Smooth muscle cell (in vitro differentiated cells): ENCODE measurements around the gene SLC35F3. TPM values are rescaled to one million over a fixed set of nuclear protein-coding genes. Genes with fewer than 3 reads are reported as not detected.

Source experiments
- DNase-seq: peaks from one replicate; lab custom pipeline; 2025; ENCODE audit not compliant: unreplicated experiment; lab: John Stamatoyannopoulos, UW
- H2AFZ ChIP-seq: fragments of 200-600 bp; sonication (generic); 2 replicates; pipeline ENCODE4 v1.6.0; 2016; ENCODE audit warnings: antibody characterized with exemption, low read depth, mild to moderate bottlenecking
- H3F3A ChIP-seq: fragments of 200-600 bp; sonication (generic); 2 replicates; pipeline ENCODE4 v1.6.0; 2017; ENCODE audit warnings: antibody characterized with exemption, low read depth
- H3K27ac ChIP-seq: fragments of 200-600 bp; sonication (generic); 2 replicates; pipeline ENCODE4 v1.5.1; 2016; ENCODE audit warnings: low read depth, mild to moderate bottlenecking
- H3K27me3 ChIP-seq: fragments of 200-600 bp; sonication (generic); 2 replicates; pipeline ENCODE4 v1.6.1; 2016; ENCODE audit warnings: low read depth, mild to moderate bottlenecking
- H3K36me3 ChIP-seq: fragments of 200-600 bp; sonication (generic); 2 replicates; pipeline ENCODE4 v1.5.1; 2016; ENCODE audit warnings: low read depth
- H3K4me1 ChIP-seq: fragments of 200-600 bp; sonication (generic); 2 replicates; pipeline ENCODE4 v1.5.1; 2016; ENCODE audit warnings: low read depth
- H3K4me2 ChIP-seq: fragments of 200-600 bp; sonication (generic); 2 replicates; pipeline ENCODE4 v1.6.0; 2016; ENCODE audit warnings: mild to moderate bottlenecking
- H3K4me3 ChIP-seq: fragments of 200-600 bp; sonication (generic); 2 replicates; pipeline ENCODE4 v1.5.1; 2016; ENCODE audit warnings: mild to moderate bottlenecking
- H3K79me2 ChIP-seq: fragments of 200-600 bp; sonication (generic); 2 replicates; pipeline ENCODE4 v1.6.0; 2016; ENCODE audit warnings: low read depth, mild to moderate bottlenecking
- H3K9ac ChIP-seq: fragments of 200-600 bp; sonication (generic); 2 replicates; pipeline ENCODE4 v1.6.0; 2016; ENCODE audit warnings: low read depth
- H3K9me3 ChIP-seq: fragments of 200-600 bp; sonication (generic); replicated peaks from 2 replicates; pipeline ENCODE4 v1.5.1; 2016; ENCODE audit warnings: low read depth
- H4K20me1 ChIP-seq: fragments of 200-600 bp; sonication (generic); 2 replicates; pipeline ENCODE4 v1.6.0; 2016; ENCODE audit warnings: low read depth
- WGBS: methylation state at CpG from one replicate; pipeline ENCODE4 v1.1.7; 2016; ENCODE audit warnings: low lambda C conversion rate; 5-methylcytosine and 5-hydroxymethylcytosine counted together
- polyA plus RNA-seq: library from polyadenylated mRNA; unstranded; fragments of >200 nt; fragmentation: Nextera tagmentation; extraction: Ambion mirVana; gene quantifications from 2 replicates; pipeline ENCODE4 v1.2.1, GENCODE V29; 2016
- total RNA-seq: library from RNA; depleted of rRNA; stranded (reverse); fragments of >200 nt; gene quantifications from 2 replicates; pipeline ENCODE4 v1.2.3, GENCODE V29; 2014
- TF ChIP-seq, protein P1 (sequence below): fragments of 200-600 bp; sonication (generic); IDR thresholded peaks from 2 replicates; pipeline ENCODE4 v1.5.1; 2017; ENCODE audit warnings: borderline replicate concordance, mild to moderate bottlenecking, antibody characterized with exemption; ENCODE audit not compliant: insufficient read depth, poor library complexity, severe bottlenecking

The SLC35F3 gene
- total and polyA plus RNA-seq, 2 experiments from 2014 or later = 0.31 to 0.66 TPM

- no peak for DNase-seq
- Histone ChIP-seq H3K36me3 (no peaks in the 10 kb centered on the region), H3K4me3 (no peak overlapping the region), H3K4me1 (no peaks in the 10 kb centered on the region), H4K20me1 (no peaks in the 10 kb centered on the region), H3K79me2 (no peaks in the 10 kb centered on the region), H3K9ac (no peak overlapping the region), H3K9me3 (no peaks in the 10 kb centered on the region), H2AFZ (no peak overlapping the region), H3K27me3 (peaks cover 66% of the 10 kb centered on the region), H3K4me2 (no peak overlapping the region), H3F3A (no peaks in the 10 kb centered on the region), H3K27ac (no peak overlapping the region)
- TF ChIP-seq, protein P1, sequence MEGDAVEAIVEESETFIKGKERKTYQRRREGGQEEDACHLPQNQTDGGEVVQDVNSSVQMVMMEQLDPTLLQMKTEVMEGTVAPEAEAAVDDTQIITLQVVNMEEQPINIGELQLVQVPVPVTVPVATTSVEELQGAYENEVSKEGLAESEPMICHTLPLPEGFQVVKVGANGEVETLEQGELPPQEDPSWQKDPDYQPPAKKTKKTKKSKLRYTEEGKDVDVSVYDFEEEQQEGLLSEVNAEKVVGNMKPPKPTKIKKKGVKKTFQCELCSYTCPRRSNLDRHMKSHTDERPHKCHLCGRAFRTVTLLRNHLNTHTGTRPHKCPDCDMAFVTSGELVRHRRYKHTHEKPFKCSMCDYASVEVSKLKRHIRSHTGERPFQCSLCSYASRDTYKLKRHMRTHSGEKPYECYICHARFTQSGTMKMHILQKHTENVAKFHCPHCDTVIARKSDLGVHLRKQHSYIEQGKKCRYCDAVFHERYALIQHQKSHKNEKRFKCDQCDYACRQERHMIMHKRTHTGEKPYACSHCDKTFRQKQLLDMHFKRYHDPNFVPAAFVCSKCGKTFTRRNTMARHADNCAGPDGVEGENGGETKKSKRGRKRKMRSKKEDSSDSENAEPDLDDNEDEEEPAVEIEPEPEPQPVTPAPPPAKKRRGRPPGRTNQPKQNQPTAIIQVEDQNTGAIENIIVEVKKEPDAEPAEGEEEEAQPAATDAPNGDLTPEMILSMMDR = no peak
Measured at GRCh38 chr1:233907151-233907550, 2.7 kb downstream of the SLC35F3 start.

DNA sequence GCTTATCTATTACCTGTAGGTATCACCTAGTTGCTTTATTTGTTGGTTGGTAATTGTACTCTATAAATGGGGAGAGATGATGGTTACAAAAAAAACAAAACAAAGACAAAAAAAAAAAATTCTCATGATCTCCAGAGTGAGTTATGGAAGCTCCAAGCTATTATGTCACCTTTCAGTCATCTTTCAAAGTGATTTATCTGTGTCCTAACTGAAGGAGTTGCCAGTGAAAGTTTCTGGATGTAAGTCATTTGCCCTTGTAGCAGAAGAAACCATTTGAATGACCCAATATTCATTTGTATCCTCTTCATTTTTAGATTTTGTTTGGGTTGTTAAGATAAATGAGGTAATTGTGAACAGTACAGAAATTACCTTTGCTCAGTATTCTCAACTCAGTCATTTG lies 3.6 kb downstream of the SLC35F3 start:
- Histone ChIP-seq H3K27ac (no peak overlapping the region), H3K9ac (no peak overlapping the region), H3K36me3 (no peaks in the 10 kb centered on the region), H3F3A (no peaks in the 10 kb centered on the region), H3K4me3 (no peak overlapping the region), H2AFZ (no peak overlapping the region), H3K79me2 (no peaks in the 10 kb centered on the region), H3K9me3 (no peaks in the 10 kb centered on the region), H3K4me1 (no peaks in the 10 kb centered on the region), H4K20me1 (no peaks in the 10 kb centered on the region), H3K27me3 (peaks cover 58% of the 10 kb centered on the region), H3K4me2 (no peak overlapping the region)
- TF ChIP-seq, protein P1 = no peak
- DNase-seq = no peak

GRCh38 chr1:233909195-233909594 lies 4.7 kb downstream of the SLC35F3 start:
- H3K4me2 ChIP-seq = no peak overlapping the region
- H3K4me3 ChIP-seq = no peak overlapping the region
- no peak overlapping the region for H2AFZ ChIP-seq
- H3K36me3 ChIP-seq = no peaks in the 10 kb centered on the region
- no peak for DNase-seq
- H3K27me3 ChIP-seq = peaks cover 47% of the 10 kb centered on the region
- H3K9me3 ChIP-seq = no peaks in the 10 kb centered on the region
- no peaks in the 10 kb centered on the region for H4K20me1 ChIP-seq
- H3K79me2 ChIP-seq = no peaks in the 10 kb centered on the region
- no peak overlapping the region for H3K9ac ChIP-seq
- 67% methylated on average over 1 of the region's 1 CpG for WGBS
- TF ChIP-seq, protein P1 = no peak
- H3K27ac ChIP-seq = no peak overlapping the region
- no peaks in the 10 kb centered on the region for H3F3A ChIP-seq
- no peaks in the 10 kb centered on the region for H3K4me1 ChIP-seq

DNA sequence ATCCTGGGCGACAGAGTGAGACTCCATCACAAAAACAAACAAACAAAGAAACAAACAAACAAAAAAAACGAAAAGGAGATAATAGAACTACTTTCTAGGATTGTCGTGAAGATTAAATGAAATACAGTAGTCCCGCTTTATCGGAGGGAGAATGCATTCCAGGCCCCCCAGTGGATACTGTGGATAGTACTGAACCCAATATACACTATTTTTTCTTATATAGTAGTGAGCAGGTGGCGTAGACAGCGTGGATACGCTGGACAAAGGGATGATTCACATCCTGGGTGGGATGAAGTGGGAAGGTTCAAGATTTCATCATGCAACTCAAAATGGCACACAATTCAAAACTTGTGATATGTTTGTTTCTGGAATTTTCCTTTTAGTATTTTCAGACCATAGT lies 8.0 kb downstream of the SLC35F3 start:
- Histone ChIP-seq H3F3A (no peaks in the 10 kb centered on the region), H3K27ac (no peak overlapping the region), H4K20me1 (no peaks in the 10 kb centered on the region), H3K4me3 (no peak overlapping the region), H3K79me2 (no peaks in the 10 kb centered on the region), H2AFZ (no peak overlapping the region), H3K27me3 (peaks cover 16% of the 10 kb centered on the region), H3K4me2 (no peak overlapping the region), H3K36me3 (no peaks in the 10 kb centered on the region), H3K9me3 (no peaks in the 10 kb centered on the region), H3K4me1 (no peaks in the 10 kb centered on the region), H3K9ac (no peak overlapping the region)
- no peak for DNase-seq
- TF ChIP-seq, protein P1 = no peak
- WGBS = 92% methylated on average over 8 of the region's 8 CpGs
